HG03565 (cell line): ENCODE measurements around the gene ANKIB1.
A peak's percentile ranks its signal among the peaks of the same experiment; 100 is the strongest.

Source experiments
- ATAC-seq: cut with Tn5 transposase; IDR thresholded peaks from one replicate; pipeline ENCODE4 v1.9.1; 2021; ENCODE audit warnings: mild to moderate bottlenecking, moderate library complexity; ENCODE audit not compliant: unreplicated experiment

ANKIB1 gene

GRCh38 chr7:92266415-92267241 is 20.9 kb downstream of the ANKIB1 start:
- ATAC-seq = no peak

- ATAC-seq = no peak
These were observed 23.1 kb downstream of the ANKIB1 start for GRCh38 chr7:92268921-92269320.

- no peak for ATAC-seq
These were observed 29.6 kb downstream of the ANKIB1 start for GRCh38 chr7:92275327-92275726.

- ATAC-seq = peak; percentile 90
These were observed 30.7 kb downstream of the ANKIB1 start for GRCh38 chr7:92276460-92276864.

- ATAC-seq = no peak
These were observed 33.7 kb downstream of the ANKIB1 start for GRCh38 chr7:92279396-92280031.

GRCh38 chr7:92281031-92281430 is 35.3 kb downstream of the ANKIB1 start:
- ATAC-seq = no peak

GRCh38 chr7:92282221-92282814 is 36.5 kb downstream of the ANKIB1 start:
- no peak for ATAC-seq

GRCh38 chr7:92282930-92283329 is 37.2 kb downstream of the ANKIB1 start:
- no peak for ATAC-seq

GRCh38 chr7:92289321-92289720 is 43.5 kb downstream of the ANKIB1 start:
- ATAC-seq = no peak

- ATAC-seq = no peak
These were observed 47.2 kb downstream of the ANKIB1 start for GRCh38 chr7:92292981-92293380.

- ATAC-seq = no peak
These were observed 48.3 kb downstream of the ANKIB1 start for GRCh38 chr7:92293896-92294590.

GRCh38 chr7:92295391-92295790 is 49.6 kb downstream of the ANKIB1 start:
- ATAC-seq = no peak

GRCh38 chr7:92296235-92296634 is 50.5 kb downstream of the ANKIB1 start:
- no peak for ATAC-seq

GRCh38 chr7:92296880-92297445 is 51.2 kb downstream of the ANKIB1 start:
- no peak for ATAC-seq

- no peak for ATAC-seq
These were observed 52.0 kb downstream of the ANKIB1 start for GRCh38 chr7:92297736-92298135.

- ATAC-seq = no peak
These were observed 58.0 kb downstream of the ANKIB1 start for GRCh38 chr7:92303761-92304160.

GRCh38 chr7:92304406-92304893 is 58.7 kb downstream of the ANKIB1 start:
- no peak for ATAC-seq

GRCh38 chr7:92306153-92306552 is 60.4 kb downstream of the ANKIB1 start:
- no peak for ATAC-seq

GRCh38 chr7:92313055-92313454 is 67.3 kb downstream of the ANKIB1 start:
- no peak for ATAC-seq

GRCh38 chr7:92319243-92319642 is 73.5 kb downstream of the ANKIB1 start:
- no peak for ATAC-seq

GRCh38 chr7:92325173-92325572 is 79.4 kb downstream of the ANKIB1 start:
- ATAC-seq = no peak
